Measurements from ENCODE around the gene CEP290.

The CEP290 gene

GRCh38 chr12:88141774-88142609 is at the start of gene CEP290, which contains the start of gene TMTC3:
TSS of gene CEP290 (minus strand) at chr12:88142088. CDS start at chr12:88141307, 781 bp downstream.
TSS of gene TMTC3 (plus strand) at chr12:88142307. CDS start at chr12:88148316, 6,009 bp downstream.
- peak; percentile 85 to 99 (median 97) for DNase-seq

GRCh38 chr12:88188180-88188579 is 46.3 kb upstream of the CEP290 start:
- no peak for DNase-seq

- no peak for DNase-seq
Observed at GRCh38 chr12:88187571-88187970, 45.7 kb upstream of the CEP290 start.

GRCh38 chr12:88185988-88186387 is 44.1 kb upstream of the CEP290 start:
- DNase-seq = no peak

- DNase-seq = no peak
Observed at GRCh38 chr12:88185279-88185678, 43.4 kb upstream of the CEP290 start.

GRCh38 chr12:88184196-88184595 is 42.3 kb upstream of the CEP290 start:
- DNase-seq = no peak

GRCh38 chr12:88182416-88182815 is 40.5 kb upstream of the CEP290 start:
- no peak for DNase-seq

GRCh38 chr12:88181881-88182280 is 40.0 kb upstream of the CEP290 start:
- DNase-seq = no peak

GRCh38 chr12:88179436-88180014 is 37.6 kb upstream of the CEP290 start:
- DNase-seq = no peak

- no peak for DNase-seq
Observed at GRCh38 chr12:88175544-88175943, 33.7 kb upstream of the CEP290 start.

- DNase-seq = no peak
Observed at GRCh38 chr12:88172844-88173407, 31.0 kb upstream of the CEP290 start.

GRCh38 chr12:88167384-88167783 is 25.5 kb upstream of the CEP290 start:
- DNase-seq = no peak

- no peak for DNase-seq
Observed at GRCh38 chr12:88166179-88166578, 24.3 kb upstream of the CEP290 start.

GRCh38 chr12:88163371-88163770 is 21.5 kb upstream of the CEP290 start:
- DNase-seq = no peak

- no peak for DNase-seq
Observed at GRCh38 chr12:88156075-88156654, 14.3 kb upstream of the CEP290 start.

- DNase-seq = no peak
Observed at GRCh38 chr12:88153959-88154358, 12.1 kb upstream of the CEP290 start.

GRCh38 chr12:88150063-88150462 is 8.2 kb upstream of the CEP290 start:
- no peak for DNase-seq

- no peak for DNase-seq
Observed at GRCh38 chr12:88145567-88146505, 3.9 kb upstream of the CEP290 start.

- no peak for DNase-seq
Observed at GRCh38 chr12:88144546-88145468, 2.9 kb upstream of the CEP290 start.

GRCh38 chr12:88144037-88144436 is 2.1 kb upstream of the CEP290 start:
- no peak for DNase-seq

- DNase-seq = peak in 5 of 14 donors; percentile 18 to 57 (median 45)
Observed at GRCh38 chr12:88142610-88142991, 713 bp upstream of the CEP290 start.
